IMR-90 (cell line): ENCODE data around the gene RASSF5. TPM values are rescaled to one million over a fixed set of nuclear protein-coding genes. Genes with fewer than 3 reads are reported as not detected.

Experiments
- ATAC-seq: fragments of 200-7000 bp; cut with Tn5 transposase; 2 replicates; pipeline ENCODE4 v1.9.1; 2020; ENCODE audit warnings: low read depth, mild to moderate bottlenecking, moderate library complexity
- BruUV-seq: library from RNA; stranded (reverse); fragments of 400-500 nt; replicated peaks from 2 replicates; lab custom pipeline; 2021; lab: Mats Ljungman, UMichigan
- CTCF ChIA-PET: fragments of 300-600 bp; formaldehyde crosslinking; extraction: SDS; loops from one replicate; lab custom pipeline; 2021; ENCODE audit warnings: antibody characterized with exemption; lab: Yijun Ruan, JAX
- POLR2A ChIA-PET: fragments of 300-600 bp; sonication (Branson Sonifier 250); formaldehyde crosslinking; loops from one replicate; lab custom pipeline; 2022; ENCODE audit warnings: antibody characterized with exemption; ENCODE audit not compliant: unreplicated experiment; lab: Charles Lee
- DNase-seq: peaks from one replicate; pipeline ENCODE4 v3.0.0; 2013
- H2AFZ ChIP-seq: replicated peaks from 2 replicates; pipeline ENCODE3; 2013; ENCODE audit warnings: low read length, mild to moderate bottlenecking; ENCODE audit not compliant: poor library complexity
- H2AK5ac ChIP-seq: 2 replicates; pipeline ENCODE4 v1.6.1; 2013; ENCODE audit warnings: low read depth, low read length, inconsistent platforms
- H2AK9ac ChIP-seq: replicated peaks from 2 replicates; pipeline ENCODE3; 2013; ENCODE audit warnings: mild to moderate bottlenecking, low read depth, low read length, moderate library complexity; ENCODE audit not compliant: poor library complexity
- H2BK120ac ChIP-seq: 2 replicates; pipeline ENCODE4 v1.6.1; 2013; ENCODE audit warnings: low read depth, low read length, inconsistent platforms
- H2BK15ac ChIP-seq: 3 replicates; pipeline ENCODE4 v1.6.1; 2013; ENCODE audit warnings: low read depth, low read length, inconsistent platforms
- H2BK20ac ChIP-seq: 2 replicates; pipeline ENCODE4 v1.6.1; 2013; ENCODE audit warnings: low read depth, mild to moderate bottlenecking, inconsistent platforms, low read length, moderate library complexity
- H2BK5ac ChIP-seq: 2 replicates; pipeline ENCODE4 v1.6.1; 2013; ENCODE audit warnings: mild to moderate bottlenecking, low read depth, low read length, inconsistent platforms; ENCODE audit not compliant: poor library complexity, severe bottlenecking
- H3K14ac ChIP-seq: replicated peaks from 2 replicates; pipeline ENCODE4 v1.6.1; 2013; ENCODE audit warnings: low read depth, low read length, inconsistent platforms
- H3K18ac ChIP-seq: 2 replicates; pipeline ENCODE4 v1.6.1; 2013; ENCODE audit warnings: low read depth, low read length, control low read depth
- H3K23ac ChIP-seq: 2 replicates; pipeline ENCODE4 v1.6.1; 2013; ENCODE audit warnings: low read depth, low read length, inconsistent platforms
- H3K27ac ChIP-seq: 2 replicates; pipeline ENCODE4 v1.5.1; 2013; ENCODE audit warnings: mild to moderate bottlenecking, control low read depth, low read length; ENCODE audit not compliant: insufficient read depth
- H3K27me3 ChIP-seq: 2 replicates; pipeline ENCODE4 v1.6.1; 2013; ENCODE audit warnings: low read length; ENCODE audit not compliant: control insufficient read depth, insufficient read depth
- H3K36me3 ChIP-seq: 2 replicates; pipeline ENCODE4 v1.6.1; 2013; ENCODE audit warnings: low read length, mixed read lengths; ENCODE audit not compliant: control insufficient read depth, insufficient read depth
- H3K4ac ChIP-seq: 2 replicates; pipeline ENCODE4 v1.6.1; 2013; ENCODE audit warnings: low read depth, low read length, inconsistent platforms
- H3K4me1 ChIP-seq: 2 replicates; pipeline ENCODE4 v1.6.1; 2013; ENCODE audit warnings: low read length, mixed read lengths; ENCODE audit not compliant: control insufficient read depth, insufficient read depth
- H3K4me2 ChIP-seq: 2 replicates; pipeline ENCODE4 v1.6.1; 2013; ENCODE audit warnings: low read depth, mild to moderate bottlenecking, control low read depth, low read length, moderate library complexity
- H3K4me3 ChIP-seq: 2 replicates; pipeline ENCODE4 v1.5.1; 2013; ENCODE audit warnings: low read depth, mild to moderate bottlenecking, control low read depth, low read length, moderate library complexity; ENCODE audit not compliant: insufficient read depth
- H3K56ac ChIP-seq: 2 replicates; pipeline ENCODE4 v1.6.1; 2013; ENCODE audit warnings: low read length, inconsistent platforms; ENCODE audit not compliant: insufficient read depth; ENCODE audit errors: extremely low read depth
- H3K79me1 ChIP-seq, 2 experiments: 2 replicates each; pipeline ENCODE4 v1.6.1; 2013; ENCODE audit warnings: low read length in 2 of 2, inconsistent platforms in 1 of 2, low read depth in 1 of 2
- H3K9ac ChIP-seq: 2 replicates; pipeline ENCODE4 v1.6.1; 2013; ENCODE audit warnings: low read depth, low read length, control low read depth
- H3K9me1 ChIP-seq: 2 replicates; pipeline ENCODE4 v1.6.1; 2013; ENCODE audit warnings: low read length, inconsistent platforms; ENCODE audit not compliant: insufficient read depth
- H3K9me3 ChIP-seq: 2 replicates; pipeline ENCODE4 v1.6.1; 2013; ENCODE audit warnings: low read length; ENCODE audit not compliant: control insufficient read depth, insufficient read depth
- H4K20me1 ChIP-seq: 2 replicates; pipeline ENCODE4 v1.6.1; 2013; ENCODE audit warnings: low read length, inconsistent platforms; ENCODE audit not compliant: insufficient read depth
- H4K5ac ChIP-seq: 2 replicates; pipeline ENCODE4 v1.6.1; 2013; ENCODE audit warnings: mild to moderate bottlenecking, low read depth, low read length, control low read depth
- H4K8ac ChIP-seq, 2 experiments: 2 replicates each; pipeline ENCODE4 v1.6.1; 2013; ENCODE audit warnings: low read depth in 2 of 2, low read length in 2 of 2, control low read depth in 1 of 2, inconsistent platforms in 1 of 2
- H4K91ac ChIP-seq: 2 replicates; pipeline ENCODE4 v1.6.1; 2013; ENCODE audit warnings: low read depth, low read length, inconsistent platforms; ENCODE audit not compliant: insufficient read depth
- BHLHE40 ChIP-seq: fragments of 150-350 bp; IDR thresholded peaks from 2 replicates; pipeline ENCODE4 v1.6.1; 2016; ENCODE audit warnings: mild to moderate bottlenecking, low read depth, low read length
- MXI1 ChIP-seq: IDR thresholded peaks from 2 replicates; pipeline ENCODE4 v1.6.1; 2012; ENCODE audit warnings: low read depth, mild to moderate bottlenecking, low read length, moderate library complexity, borderline replicate concordance
- NFE2L2 ChIP-seq: fragments of 150-350 bp; IDR thresholded peaks from 2 replicates; pipeline ENCODE4 v1.6.1; 2016; ENCODE audit warnings: low read depth, mild to moderate bottlenecking, low read length
- POLR2A ChIP-seq: IDR thresholded peaks from 2 replicates; pipeline ENCODE4 v1.6.1; 2012; ENCODE audit warnings: mild to moderate bottlenecking, low read depth, low read length
- RFX5 ChIP-seq: IDR thresholded peaks from 2 replicates; pipeline ENCODE4 v1.8.0; 2012; ENCODE audit warnings: low read depth, mild to moderate bottlenecking, low read length, moderate library complexity
- SMC3 ChIP-seq: fragments of 150-350 bp; IDR thresholded peaks from 2 replicates; pipeline ENCODE4 v1.6.1; 2016; ENCODE audit warnings: low read depth, mild to moderate bottlenecking, antibody characterized with exemption, low read length, moderate library complexity
- USF2 ChIP-seq: fragments of 150-350 bp; IDR thresholded peaks from 2 replicates; pipeline ENCODE4 v1.6.1; 2017; ENCODE audit warnings: mild to moderate bottlenecking, antibody characterized with exemption, low read length, low read depth
- WGBS, 2 experiments: methylation state at CpG; one replicate each; pipeline versions ENCODE4 v1.1.5 to v1.1.7; 2013; ENCODE audit warnings: missing lambda C conversion rate in 2 of 2; ENCODE audit not compliant: insufficient read length in 1 of 2; ENCODE audit errors: extremely low coverage in 2 of 2; 5-methylcytosine and 5-hydroxymethylcytosine counted together
- dilution Hi-C: fragments of 300-500 bp; cut with HindIII; formaldehyde crosslinking; loops from one replicate; pipeline ENCODE4 v1.14.3; 2018; ENCODE audit warnings: low sequenced_read_pairs; ENCODE audit not compliant: unreplicated experiment
- in situ Hi-C: fragments of 300-500 bp; cut with MboI; formaldehyde crosslinking; loops from 3 replicates; pipeline ENCODE4 v1.14.3; 2019; ENCODE audit warnings: low sequenced_read_pairs, inconsistent platforms, mixed read lengths
- intact Hi-C: fragments of 100-400 bp; cut with micrococcal nuclease; formaldehyde crosslinking; loops from 2 replicates; pipeline ENCODE4 v1.10.0; 2022
- polyA plus RNA-seq, 3 experiments: library from polyadenylated mRNA; depleted of rRNA; stranded (reverse); fragments of >200 nt; gene quantifications; 2 replicates each; pipeline ENCODE4 v1.2.3, GENCODE V29; 2012; ENCODE audit warnings: low replicate concordance in 1 of 3
- total RNA-seq: library from RNA; depleted of rRNA; stranded (reverse); fragments of >200 nt; gene quantifications from 2 replicates; pipeline ENCODE4 v1.2.3, GENCODE V29; 2012

Gene RASSF5
- total and polyA plus RNA-seq, 2 of the 4 experiments (the other 2 are of a cell fraction) = 0.18 to 1.1 TPM

GRCh38 chr1:206477581-206478380 lies 29.6 kb upstream of the RASSF5 start:
- dilution Hi-C loops = no loop called here
- H3K4me2 ChIP-seq = no peak overlapping the region
- H3K79me1 ChIP-seq = peaks cover 7 to 14% of the 10 kb centered on the region in 2 experiments; a peak in 3 of 4 replicates
- no peak overlapping the region for H3K23ac ChIP-seq
- DNase-seq = no peak
- H2BK20ac ChIP-seq = no peak overlapping the region
- H4K20me1 ChIP-seq = no peaks in the 10 kb centered on the region; the same call in 1 of the 2 replicates
- in situ Hi-C loops = no loop called here
- no peak overlapping the region for H3K56ac ChIP-seq
- no peak overlapping the region for H4K8ac ChIP-seq
- no peak overlapping the region for H2AFZ ChIP-seq
- H3K14ac ChIP-seq = no peak overlapping the region
- no peak overlapping the region for H3K18ac ChIP-seq
- intact Hi-C loops = loop anchor here (10.0 kb wide), 1 partner anchor 507 kb away; no protein-coding TSS in a partner anchor
- WGBS, 2 experiments = 100% methylated on average over 1 of the region's 21 CpGs; no CpG with 5 or more reads in 1 of the 2 experiments
- TF ChIP-seq NFE2L2 (no peak), BHLHE40 (no peak), MXI1 (no peak), POLR2A (no peak), RFX5 (no peak), USF2 (no peak), SMC3 (no peak)
- peaks cover 15% of the 10 kb centered on the region for H3K4me1 ChIP-seq
- H2BK5ac ChIP-seq = no peak overlapping the region
- ChIA-PET CTCF (no interaction called here), POLR2A (no interaction called here)
- no peak overlapping the region for H3K27ac ChIP-seq
- H3K9me1 ChIP-seq = peaks cover 8% of the 10 kb centered on the region
- no peaks in the 10 kb centered on the region for H3K9me3 ChIP-seq
- no peak overlapping the region for H3K9ac ChIP-seq
- no peak overlapping the region for H2BK15ac ChIP-seq
- no peak overlapping the region for H3K4ac ChIP-seq
- peaks cover 43% of the 10 kb centered on the region; the same call in 1 of the 2 replicates for H3K36me3 ChIP-seq
- no peak overlapping the region for H2BK120ac ChIP-seq
- H3K4me3 ChIP-seq = no peak overlapping the region
- H3K27me3 ChIP-seq = no peaks in the 10 kb centered on the region
- ATAC-seq = no peak
- H4K5ac ChIP-seq = no peak overlapping the region
- no peak overlapping the region for H2AK5ac ChIP-seq
- BruUV-seq = no TSS peak
- no peak overlapping the region for H4K91ac ChIP-seq
- no peak overlapping the region for H2AK9ac ChIP-seq
